ENCODE data around the gene GOLGA8S.
"Not testable (repeated sequence)": the region's sequence is repeated elsewhere in the genome, so short reads cannot be mapped to it uniquely, and the experiment has no call there.

GOLGA8S gene

DNA sequence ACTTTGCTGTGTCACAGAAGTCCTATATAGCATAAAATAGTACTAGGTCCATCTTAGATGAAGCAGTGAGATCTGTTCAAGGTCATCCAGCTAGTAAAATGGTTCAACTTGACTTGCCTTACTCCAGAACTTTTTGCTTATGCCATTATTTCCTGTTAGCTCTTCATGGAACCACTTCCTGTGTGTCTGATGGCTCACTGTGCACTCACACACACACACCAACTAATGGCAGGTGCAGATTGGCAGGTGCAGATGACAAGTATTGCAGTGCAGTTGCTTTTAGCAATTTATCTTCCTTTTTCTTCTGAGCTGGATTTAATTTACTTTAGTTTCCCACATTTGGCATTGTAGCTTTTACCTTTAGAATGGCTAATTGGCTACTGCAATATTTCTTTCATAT lies 29.8 kb downstream of the GOLGA8S start:
- no peak for DNase-seq (ENCODE audit: low read depth in 1 of 2, low spot score in 1 of 2)
- in situ Hi-C loops (cut with HindIII; ENCODE audit: low pct_unique_long_range_greater_than_20kb, low sequenced_read_pairs): no loop called here
- TF ChIP-seq JUND (IDR thresholded peaks at IDR 0.05; ENCODE audit: low read depth): no peak

DNA sequence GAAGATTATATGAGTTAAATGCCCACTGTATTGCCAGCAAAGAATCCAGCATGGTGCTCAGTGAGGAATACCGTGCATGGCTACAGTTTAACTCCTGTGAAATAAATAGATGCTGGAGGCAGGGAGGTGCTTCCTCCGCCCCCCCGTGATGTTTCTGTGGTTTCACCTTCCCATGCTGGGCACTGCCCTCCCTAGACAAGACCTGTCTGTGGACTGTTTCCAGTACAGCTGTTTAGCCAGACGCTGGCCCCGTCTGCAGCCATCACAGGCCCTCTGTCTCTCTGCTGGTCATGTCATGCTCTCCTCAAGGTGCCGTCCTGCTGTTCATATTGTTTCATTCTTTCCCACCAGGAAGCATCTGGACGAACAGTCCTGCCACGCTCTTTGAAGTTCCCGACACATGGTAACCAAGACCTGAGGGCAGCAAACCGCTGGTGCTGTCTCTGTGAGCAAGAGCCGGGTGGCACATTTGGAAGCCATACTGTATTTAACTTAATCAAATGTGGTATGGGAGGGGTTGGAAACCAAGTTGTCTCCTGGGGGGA lies 31.4 kb downstream of the GOLGA8S start:
- no peak for TF ChIP-seq JUND (IDR thresholded peaks at IDR 0.05; ENCODE audit: low read depth)
- no peak for DNase-seq (ENCODE audit: low read depth in 1 of 2, low spot score in 1 of 2)
- in situ Hi-C loops (cut with HindIII; ENCODE audit: low pct_unique_long_range_greater_than_20kb, low sequenced_read_pairs): no loop called here

DNA sequence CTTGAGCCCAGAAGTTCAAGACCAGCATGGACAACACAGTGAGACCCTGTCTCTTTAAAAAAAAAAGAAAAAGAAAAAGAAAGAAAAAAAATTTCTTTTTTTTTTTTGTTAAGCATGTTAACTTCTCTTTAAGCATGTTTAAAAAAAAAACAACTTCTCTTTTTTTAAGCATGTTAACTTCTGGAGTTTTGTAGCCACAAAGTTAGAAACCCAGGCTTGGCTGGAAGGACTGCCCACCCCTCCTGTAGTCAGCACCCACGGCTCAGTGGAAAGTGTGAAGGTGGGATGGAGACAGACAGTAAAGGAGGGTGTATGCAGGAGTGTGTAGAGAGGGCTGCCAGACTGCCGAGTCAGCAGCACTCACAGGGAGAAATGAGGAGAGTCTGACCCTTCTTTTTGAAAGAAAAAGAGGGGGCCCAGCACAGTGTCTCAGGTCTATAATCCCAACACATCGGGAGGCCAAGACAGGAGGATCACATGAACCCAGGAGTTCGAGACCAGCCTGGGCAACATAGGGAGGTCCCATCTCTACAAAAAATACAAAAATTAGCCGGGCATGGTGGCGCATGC lies 33.2 kb downstream of the GOLGA8S start:
- no peak for DNase-seq (ENCODE audit: low read depth in 1 of 2, low spot score in 1 of 2)
- in situ Hi-C loops (cut with HindIII; ENCODE audit: low pct_unique_long_range_greater_than_20kb, low sequenced_read_pairs): no loop called here
- TF ChIP-seq JUND (IDR thresholded peaks at IDR 0.05; ENCODE audit: low read depth): no peak

DNA sequence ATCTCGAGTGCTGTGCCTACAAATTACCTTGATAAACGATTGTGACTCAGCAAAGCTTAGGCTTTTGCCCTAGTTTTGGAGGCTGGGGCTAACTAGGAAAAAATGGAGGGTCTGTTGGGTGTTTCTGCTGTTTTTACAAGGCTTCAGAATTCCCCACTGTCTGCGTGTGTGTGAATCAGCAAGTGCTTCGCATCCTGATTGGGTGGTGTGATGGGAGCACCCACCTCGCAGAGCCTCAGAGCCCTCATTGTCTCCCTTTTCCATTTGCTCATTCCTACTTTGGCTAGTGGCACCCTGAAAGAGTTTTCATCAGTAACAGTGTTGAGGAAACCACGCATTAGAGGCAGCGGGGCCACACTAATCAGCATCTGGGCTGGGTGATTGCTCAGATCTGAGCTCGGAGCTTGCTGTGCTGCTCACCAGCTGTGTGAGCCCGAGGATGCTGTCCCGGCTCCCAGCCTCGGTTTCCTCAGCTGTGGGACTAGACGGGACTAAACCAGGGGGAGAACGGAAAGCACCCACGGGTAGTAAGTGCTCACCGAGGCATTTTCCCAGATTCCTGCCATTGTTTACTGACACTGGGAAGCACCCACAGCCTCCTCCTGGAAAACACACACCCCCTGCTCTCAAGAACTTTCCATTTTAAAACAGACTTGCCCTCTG lies 40.6 kb downstream of the GOLGA8S start:
- in situ Hi-C loops (cut with HindIII; ENCODE audit: low pct_unique_long_range_greater_than_20kb, low sequenced_read_pairs): no loop called here

DNA sequence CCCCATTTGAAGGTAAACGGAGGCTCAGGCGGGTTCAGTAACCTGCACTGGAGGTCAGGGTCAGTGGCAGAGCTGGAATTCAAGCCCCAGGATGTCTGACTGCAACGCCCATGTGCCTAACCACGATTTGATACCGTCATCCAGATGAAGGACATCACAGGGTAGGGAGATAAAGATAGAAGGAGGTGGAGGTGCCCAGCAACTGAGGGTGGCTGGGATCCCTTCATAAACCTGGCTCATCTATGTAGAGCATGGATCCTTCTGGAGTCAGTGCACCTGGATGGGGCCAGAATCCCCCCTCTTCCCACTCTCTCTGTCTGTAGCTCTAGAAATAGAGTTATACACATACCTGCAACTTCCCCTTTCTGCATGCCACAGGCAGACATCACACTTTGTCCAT lies 41.3 kb downstream of the GOLGA8S start:
- DNase-seq (ENCODE audit: low read depth in 1 of 2, low spot score in 1 of 2): no peak
- in situ Hi-C loops (cut with HindIII; ENCODE audit: low pct_unique_long_range_greater_than_20kb, low sequenced_read_pairs): no loop called here
- no peak for TF ChIP-seq JUND (IDR thresholded peaks at IDR 0.05; ENCODE audit: low read depth)

More for the DNA sequence above, 40.6 kb downstream of the GOLGA8S start:
- no peak for TF ChIP-seq JUND (IDR thresholded peaks at IDR 0.05; ENCODE audit: low read depth)
- no peak for DNase-seq (ENCODE audit: low read depth in 1 of 2, low spot score in 1 of 2)

DNA sequence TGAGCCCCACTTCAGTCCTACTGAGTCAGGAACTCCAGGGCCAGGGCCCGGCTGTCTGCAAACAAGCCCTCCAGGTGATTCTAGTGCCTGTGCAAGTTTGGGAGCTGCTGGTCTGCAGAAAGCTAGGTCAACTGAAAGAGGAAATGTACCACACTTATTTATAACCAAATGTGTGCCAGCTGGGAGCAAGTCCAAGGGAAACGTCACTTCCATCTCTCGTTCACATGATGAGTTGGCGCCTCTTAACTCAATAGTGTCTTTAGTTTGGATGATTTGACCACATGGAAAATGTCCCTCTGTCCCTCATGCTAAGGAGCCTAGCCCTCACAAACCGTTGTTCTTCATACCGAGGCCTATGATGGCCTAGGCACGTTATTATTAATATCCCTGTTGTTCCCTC lies 43.2 kb downstream of the GOLGA8S start:
- no peak for DNase-seq (ENCODE audit: low read depth in 1 of 2, low spot score in 1 of 2)
- in situ Hi-C loops (cut with HindIII; ENCODE audit: low pct_unique_long_range_greater_than_20kb, low sequenced_read_pairs): no loop called here
- TF ChIP-seq JUND (IDR thresholded peaks at IDR 0.05; ENCODE audit: low read depth): no peak

DNA sequence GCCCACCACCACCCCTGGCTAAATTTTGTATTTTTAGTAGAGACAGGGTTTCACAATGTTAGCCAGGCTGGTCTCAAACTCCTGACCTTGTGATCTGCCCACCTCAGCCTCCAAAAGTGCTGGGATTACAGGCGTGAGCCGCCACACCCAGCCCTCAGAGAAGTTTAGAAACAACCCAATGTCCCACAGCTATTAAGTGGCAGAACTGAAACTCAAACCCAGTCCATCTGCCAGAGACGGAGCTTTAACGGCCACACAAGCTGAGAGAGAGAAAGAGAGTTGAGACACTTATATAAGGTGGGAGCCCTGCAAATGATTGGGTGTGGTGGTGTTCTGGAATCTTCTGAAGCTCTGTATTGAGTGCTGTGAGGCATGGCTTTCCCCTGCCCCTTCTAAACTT lies 43.8 kb downstream of the GOLGA8S start:
- in situ Hi-C loops (cut with HindIII; ENCODE audit: low pct_unique_long_range_greater_than_20kb, low sequenced_read_pairs); DNase-seq (ENCODE audit: low read depth in 1 of 2, low spot score in 1 of 2): not testable (repeated sequence)

DNA sequence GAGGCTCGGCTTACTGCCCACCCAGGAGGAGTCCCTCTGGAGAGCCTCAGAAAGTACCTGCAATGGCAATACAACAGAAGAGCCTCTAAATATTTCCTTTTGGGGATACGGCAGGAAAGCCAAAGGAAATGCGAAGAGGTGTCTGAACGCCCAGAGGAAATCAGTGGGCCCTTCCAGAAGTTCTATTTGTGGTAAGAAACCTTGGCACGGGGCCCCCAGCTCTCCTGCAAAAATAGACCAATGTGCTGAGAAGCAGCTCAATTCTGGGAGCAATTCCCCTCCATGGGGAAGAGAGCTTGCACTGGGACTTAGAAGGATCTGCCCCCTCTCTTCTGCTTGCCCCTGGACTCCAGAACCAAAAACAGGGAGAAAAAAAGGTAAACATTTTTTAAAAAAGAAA lies 44.7 kb downstream of the GOLGA8S start:
- DNase-seq (ENCODE audit: low read depth in 1 of 2, low spot score in 1 of 2); in situ Hi-C loops (cut with HindIII; ENCODE audit: low pct_unique_long_range_greater_than_20kb, low sequenced_read_pairs): not testable (repeated sequence)

DNA sequence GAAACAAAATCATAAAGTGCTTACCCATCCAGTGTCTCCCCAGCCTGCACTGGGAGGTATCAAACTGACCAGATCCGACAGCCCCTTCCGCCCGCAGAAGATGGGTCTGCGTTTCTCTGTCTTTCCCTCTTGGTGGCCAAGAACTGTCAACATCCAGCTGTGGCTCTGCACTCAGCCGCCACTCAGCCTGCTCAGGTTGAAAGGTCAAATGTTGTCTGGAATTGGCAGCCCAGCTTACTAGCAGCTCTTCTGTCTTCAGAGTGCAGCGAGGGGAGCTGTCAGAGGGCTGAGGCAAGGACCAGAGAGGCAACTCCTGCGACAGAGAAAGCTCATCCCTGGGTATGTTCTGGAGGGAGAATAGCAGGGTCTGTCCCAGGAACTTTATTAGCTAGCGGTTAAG lies 47.1 kb downstream of the GOLGA8S start:
- no peak for DNase-seq (ENCODE audit: low read depth in 1 of 2, low spot score in 1 of 2)
- no peak for TF ChIP-seq JUND (IDR thresholded peaks at IDR 0.05; ENCODE audit: low read depth)
- in situ Hi-C loops (cut with HindIII; ENCODE audit: low pct_unique_long_range_greater_than_20kb, low sequenced_read_pairs): no loop called here

DNA sequence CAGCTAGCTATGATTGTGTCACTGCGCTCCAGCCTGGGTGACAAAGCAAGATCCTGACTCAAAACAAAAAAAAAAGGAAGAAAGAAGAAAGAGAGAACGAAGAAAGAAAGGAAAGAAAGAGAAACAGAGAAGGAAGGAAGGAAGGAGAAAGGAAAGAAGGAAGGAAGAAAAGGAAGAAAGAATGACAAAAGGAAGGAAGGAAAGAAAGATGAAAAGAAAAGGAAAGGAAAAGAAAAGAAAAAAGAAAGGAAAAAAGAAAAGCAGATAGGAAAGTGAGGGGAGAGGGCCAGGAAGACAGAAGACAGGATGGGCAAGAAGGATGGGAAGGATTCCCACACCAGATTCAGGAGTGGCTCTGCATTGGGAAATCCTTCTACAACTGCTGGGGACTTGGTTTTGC lies 47.6 kb downstream of the GOLGA8S start:
- TF ChIP-seq JUND (IDR thresholded peaks at IDR 0.05; ENCODE audit: low read depth): no peak
- DNase-seq (ENCODE audit: low read depth in 1 of 2, low spot score in 1 of 2): no peak
- in situ Hi-C loops (cut with HindIII; ENCODE audit: low pct_unique_long_range_greater_than_20kb, low sequenced_read_pairs): no loop called here

DNA sequence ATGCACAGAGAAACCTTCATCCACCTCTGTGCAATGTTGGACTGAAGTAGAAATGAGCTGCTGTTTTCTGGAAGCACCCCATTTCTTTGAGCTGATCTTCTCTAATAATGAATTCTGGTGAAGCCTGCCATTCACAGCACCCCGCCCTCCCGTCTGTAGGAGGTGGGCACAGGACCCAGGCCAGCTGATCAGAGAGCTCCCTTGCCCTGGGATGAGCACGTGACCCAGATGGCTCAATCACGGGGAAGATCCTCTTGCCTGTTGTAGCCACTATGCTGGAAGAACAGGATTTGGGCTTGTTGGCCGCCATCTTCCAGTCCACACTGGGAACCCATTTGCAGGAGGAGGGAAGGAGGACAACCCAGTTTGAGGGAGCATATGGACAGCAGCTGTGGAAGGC lies 48.0 kb downstream of the GOLGA8S start:
- TF ChIP-seq JUND (IDR thresholded peaks at IDR 0.05; ENCODE audit: low read depth): no peak
- DNase-seq (ENCODE audit: low read depth in 1 of 2, low spot score in 1 of 2): no peak
- in situ Hi-C loops (cut with HindIII; ENCODE audit: low pct_unique_long_range_greater_than_20kb, low sequenced_read_pairs): no loop called here

DNA sequence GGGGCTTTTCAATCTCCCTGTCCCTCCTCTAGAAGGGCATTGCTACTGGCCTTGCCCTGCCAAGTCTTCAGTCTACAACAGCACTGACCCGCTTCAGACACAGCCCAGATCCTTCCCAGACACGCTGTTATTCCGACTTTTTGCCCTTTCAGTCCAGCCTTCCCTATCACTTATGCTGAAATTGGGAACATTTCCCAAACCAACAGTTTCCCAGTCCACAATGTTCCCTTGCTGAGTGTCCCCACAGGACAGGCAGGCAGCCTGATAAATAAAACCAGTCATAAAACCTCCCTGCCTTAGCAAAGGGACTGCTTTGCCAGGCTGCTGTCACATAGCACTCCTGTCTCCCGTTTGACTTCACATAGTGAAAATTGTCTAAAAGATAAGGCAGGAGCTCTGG lies 49.0 kb downstream of the GOLGA8S start:
- in situ Hi-C loops (cut with HindIII; ENCODE audit: low pct_unique_long_range_greater_than_20kb, low sequenced_read_pairs): no loop called here
- no peak for DNase-seq (ENCODE audit: low read depth in 1 of 2, low spot score in 1 of 2)
- no peak for TF ChIP-seq JUND (IDR thresholded peaks at IDR 0.05; ENCODE audit: low read depth)

DNA sequence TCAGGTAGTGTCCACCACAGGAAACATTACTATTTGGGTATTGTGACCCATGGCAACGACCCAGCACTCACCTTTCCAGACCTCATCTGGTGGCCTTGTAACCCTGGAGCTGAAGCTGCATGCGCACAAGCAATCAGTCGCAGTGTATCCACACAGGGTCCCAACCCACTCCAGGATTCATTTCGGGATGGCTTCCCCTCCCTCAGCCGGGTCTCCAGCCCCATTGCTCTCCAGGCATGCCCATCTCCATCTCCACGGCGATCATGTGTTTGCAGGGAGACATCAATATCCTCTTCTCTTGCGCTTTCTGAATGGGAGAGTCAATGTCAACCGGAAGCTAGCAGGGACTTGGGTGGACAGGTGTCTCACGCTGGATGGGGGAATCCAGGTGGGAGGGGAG lies 57.3 kb downstream of the GOLGA8S start:
- no peak for TF ChIP-seq JUND (IDR thresholded peaks at IDR 0.05; ENCODE audit: low read depth)
- no peak for DNase-seq (ENCODE audit: low read depth in 1 of 2, low spot score in 1 of 2)
- in situ Hi-C loops (cut with HindIII; ENCODE audit: low pct_unique_long_range_greater_than_20kb, low sequenced_read_pairs): no loop called here

DNA sequence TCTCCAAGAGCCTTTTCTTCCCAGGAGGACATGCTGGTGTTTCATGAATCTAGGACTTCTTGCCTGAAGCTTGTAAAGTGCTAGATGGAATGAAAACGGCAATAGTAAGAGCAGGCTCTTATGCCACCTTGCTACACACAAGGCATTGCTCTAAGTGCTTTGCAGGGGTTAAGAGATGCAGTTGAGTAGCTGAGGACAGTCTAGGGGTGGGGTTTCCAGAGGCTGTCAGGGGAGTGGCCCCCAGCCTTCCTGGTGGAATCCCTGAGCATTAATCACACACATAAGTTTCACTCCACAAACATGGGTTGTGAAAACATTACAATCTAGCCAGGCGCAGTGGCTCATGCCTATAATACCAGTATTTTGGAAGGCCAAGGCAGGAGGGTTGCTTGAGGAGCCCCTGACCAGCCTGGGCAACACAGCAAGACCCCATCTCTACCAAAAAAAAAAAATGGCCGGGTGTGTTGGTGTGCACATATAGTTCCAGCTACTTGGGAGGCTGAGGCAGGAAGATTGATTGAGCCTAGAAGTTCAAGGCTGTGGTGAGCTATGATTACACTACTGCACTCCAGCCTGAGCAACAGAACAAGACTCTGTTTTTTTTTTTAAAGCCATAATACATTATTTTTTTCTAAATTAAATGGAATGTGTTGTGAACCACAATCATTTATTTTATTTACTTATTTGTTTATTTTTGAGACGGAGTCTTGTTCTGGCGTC lies 58.5 kb downstream of the GOLGA8S start:
- in situ Hi-C loops (cut with HindIII; ENCODE audit: low pct_unique_long_range_greater_than_20kb, low sequenced_read_pairs); DNase-seq (ENCODE audit: low read depth in 1 of 2, low spot score in 1 of 2): not testable (repeated sequence)
